T-helper 1 cell (primary cell): ENCODE measurements around the gene SRGAP1.
"Not testable (repeated sequence)": the region's sequence is repeated elsewhere in the genome, so short reads cannot be mapped to it uniquely, and the experiment has no call there.

Experiments used
- DNase-seq, 5 donors: peaks; one replicate each; pipeline ENCODE4 v3.0.0-alpha.2; 2012 to 2020

SRGAP1 gene

DNA sequence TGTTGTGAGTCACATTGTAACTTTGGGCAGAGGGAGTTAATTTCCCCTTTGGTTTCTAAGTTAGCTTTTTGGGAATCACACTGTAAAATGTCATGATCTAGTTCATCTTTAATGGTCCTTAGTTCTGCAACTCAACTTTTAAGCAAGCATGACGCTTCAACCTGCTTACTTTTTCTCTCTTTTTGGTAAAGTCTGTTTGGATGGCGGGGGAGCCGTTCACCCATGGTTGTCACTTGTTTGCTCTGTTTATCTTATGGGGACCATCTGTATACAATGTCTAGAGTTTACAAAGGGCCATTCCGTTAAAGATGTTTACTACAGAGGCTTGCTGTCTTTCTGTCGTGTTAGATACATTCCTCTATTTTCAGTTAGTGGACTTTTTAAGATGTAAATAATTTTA lies 172.0 kb downstream of the SRGAP1 start:
- no peak for DNase-seq

- DNase-seq: not testable (repeated sequence)
Measured at GRCh38 chr12:64018116-64018515, 173.6 kb downstream of the SRGAP1 start.

DNA sequence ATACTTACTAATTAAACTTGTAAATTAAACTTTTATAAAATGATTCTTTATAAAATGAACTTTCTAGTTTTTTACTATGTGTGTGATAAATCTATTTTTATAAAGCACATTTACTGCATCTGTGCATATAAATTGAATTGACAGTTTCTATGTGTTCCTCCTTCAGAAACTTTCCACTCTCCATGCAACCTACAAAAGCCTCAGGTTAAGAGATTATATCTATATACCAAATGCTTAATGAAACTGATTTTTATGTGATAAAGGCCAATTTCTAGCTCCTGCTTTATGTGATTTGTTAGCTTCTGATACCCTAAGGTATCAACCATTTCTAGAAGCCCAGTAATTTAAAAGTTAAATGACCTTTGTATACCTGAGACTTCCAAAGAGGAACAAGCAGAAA lies 174.0 kb downstream of the SRGAP1 start:
- no peak for DNase-seq

GRCh38 chr12:64019101-64019500 lies 174.6 kb downstream of the SRGAP1 start:
- no peak for DNase-seq

DNA sequence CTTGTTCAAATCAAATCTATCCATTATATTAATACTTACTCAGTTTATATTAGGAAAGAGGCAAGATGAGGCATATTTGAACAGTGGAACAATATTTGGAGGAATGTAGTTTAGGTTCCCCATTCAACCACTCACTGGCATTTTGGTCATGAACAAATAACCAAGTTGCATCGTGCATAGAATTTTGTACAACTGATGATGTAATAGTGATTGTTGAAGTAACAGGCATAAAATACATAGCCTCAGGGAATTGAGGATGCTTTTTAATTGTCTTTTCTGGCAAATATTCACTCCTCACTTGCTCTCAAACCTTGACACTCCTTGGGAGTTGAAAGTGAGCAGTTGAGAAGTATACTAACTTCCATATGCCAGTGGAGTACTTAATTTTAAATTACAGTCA lies 175.2 kb downstream of the SRGAP1 start:
- no peak for DNase-seq

GRCh38 chr12:64025174-64025958 lies 180.9 kb downstream of the SRGAP1 start:
- DNase-seq: peak in 1 of 5 donors; percentile 8

- DNase-seq: no peak
Measured at GRCh38 chr12:64027311-64027710, 182.8 kb downstream of the SRGAP1 start.

- no peak for DNase-seq
Measured at GRCh38 chr12:64028541-64028940, 184.0 kb downstream of the SRGAP1 start.

- no peak for DNase-seq
Measured at GRCh38 chr12:64029013-64029857, 184.7 kb downstream of the SRGAP1 start.

DNA sequence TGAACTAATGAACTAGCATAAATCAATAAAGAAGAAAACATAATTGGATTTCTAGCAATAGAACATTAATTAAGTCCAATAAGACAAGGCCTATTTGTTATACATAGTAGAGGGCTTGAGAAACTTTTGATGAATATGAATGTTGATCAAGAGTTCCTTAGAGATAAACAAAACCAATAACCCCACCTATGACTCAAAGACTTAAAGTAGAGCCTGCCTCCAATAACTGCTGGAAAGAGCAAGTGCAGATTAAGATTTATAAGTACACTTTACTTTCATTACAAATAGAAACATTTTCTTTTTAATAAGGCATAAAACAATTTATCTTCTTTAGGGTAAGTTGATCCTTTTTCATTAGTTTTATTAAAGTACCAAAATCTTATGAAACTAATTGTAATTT lies 185.7 kb downstream of the SRGAP1 start:
- DNase-seq: no peak

DNA sequence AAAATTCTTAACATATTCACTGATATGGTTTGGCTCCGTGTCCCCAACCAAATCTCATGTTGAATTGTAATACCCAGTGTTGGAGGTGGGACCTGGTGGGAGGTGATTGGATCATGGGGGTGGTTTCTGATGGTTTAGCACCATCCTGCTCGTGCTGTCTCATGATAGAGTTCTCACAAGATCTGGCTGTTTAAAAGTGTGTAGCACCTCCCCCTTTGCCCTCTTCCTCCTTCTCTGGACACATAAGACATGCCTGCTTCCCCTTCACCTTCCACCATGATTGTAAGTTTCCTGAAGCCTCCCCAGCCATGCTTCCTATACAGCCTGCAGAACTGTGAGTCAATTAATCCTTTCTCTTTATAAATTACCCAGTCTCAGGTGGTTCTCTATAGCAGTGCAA lies 189.6 kb downstream of the SRGAP1 start:
- not testable (repeated sequence) for DNase-seq

DNA sequence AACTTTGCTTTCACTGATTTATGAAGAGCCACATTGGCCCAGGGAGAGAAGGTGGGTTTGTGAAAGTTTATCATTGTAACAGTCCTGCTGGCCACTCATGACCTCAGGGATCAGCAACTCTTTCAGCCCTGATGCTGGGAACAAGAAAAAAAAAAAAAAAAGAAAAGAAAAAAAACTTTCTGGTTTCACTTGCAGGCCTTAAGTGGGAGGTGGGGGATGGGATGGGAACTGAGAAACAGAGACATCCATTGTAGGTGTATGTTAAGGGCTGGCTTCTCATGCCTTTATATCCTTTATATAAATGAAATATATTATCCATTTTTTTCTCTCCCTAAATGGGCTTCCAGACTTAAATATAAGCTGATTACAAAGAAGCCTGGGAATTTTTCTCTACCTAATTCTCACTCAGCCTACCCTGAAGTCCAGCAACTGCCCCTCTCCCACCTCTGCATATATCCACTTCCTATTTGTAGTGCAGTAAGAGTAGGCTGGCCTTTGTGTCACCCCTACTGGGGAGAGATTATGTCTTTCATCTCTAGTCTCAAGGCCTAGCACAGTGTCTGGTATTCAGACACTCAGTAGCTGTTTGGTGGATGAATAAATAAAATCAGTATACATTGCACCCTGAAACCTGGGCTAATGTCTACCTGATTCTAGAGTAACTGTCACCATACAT lies 190.5 kb downstream of the SRGAP1 start:
- no peak for DNase-seq

- DNase-seq: no peak
Measured at GRCh38 chr12:64036414-64036813, 191.9 kb downstream of the SRGAP1 start.

GRCh38 chr12:64039281-64039871 lies 194.9 kb downstream of the SRGAP1 start:
- DNase-seq: no peak

DNA sequence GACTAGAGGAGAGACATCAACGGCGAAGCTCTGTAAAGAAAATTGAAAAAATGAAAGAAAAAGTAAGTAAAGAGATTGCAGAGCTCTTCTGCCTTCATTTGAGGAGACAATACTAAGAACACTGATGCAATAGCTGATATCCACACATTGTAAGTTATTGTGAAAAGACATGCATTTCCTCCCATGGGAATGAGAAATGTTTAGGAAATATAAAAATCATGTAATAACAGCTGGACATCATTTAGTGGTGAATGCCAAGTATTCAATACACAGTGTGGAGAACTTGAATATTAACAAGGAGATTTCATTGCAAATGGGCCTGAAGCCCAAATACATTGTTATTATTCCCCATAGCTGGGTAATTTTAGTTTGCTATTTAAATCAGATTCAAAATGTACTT lies 198.4 kb downstream of the SRGAP1 start:
- no peak for DNase-seq

DNA sequence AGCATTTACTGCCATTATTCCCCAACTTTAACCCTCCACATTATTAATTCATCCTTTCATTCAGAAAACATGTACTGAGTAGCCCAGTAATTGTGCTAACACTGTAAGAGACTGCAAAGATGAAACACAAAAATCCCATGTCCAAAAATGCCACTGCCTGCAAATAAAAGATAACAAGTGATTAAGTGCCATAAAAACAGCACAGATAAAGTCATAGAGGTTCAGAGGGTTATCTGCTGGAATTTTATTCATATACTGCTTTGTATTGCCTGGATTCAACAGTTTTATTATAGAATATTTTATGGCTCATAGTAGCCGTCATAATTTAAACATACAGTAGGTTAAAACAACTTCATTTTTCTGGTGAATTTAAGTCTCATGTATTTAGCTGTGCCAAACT lies 199.7 kb downstream of the SRGAP1 start:
- DNase-seq: no peak

GRCh38 chr12:64051057-64051456 lies 206.6 kb downstream of the SRGAP1 start:
- no peak for DNase-seq

- no peak for DNase-seq
Measured at GRCh38 chr12:64053117-64053516, 208.6 kb downstream of the SRGAP1 start.

DNA sequence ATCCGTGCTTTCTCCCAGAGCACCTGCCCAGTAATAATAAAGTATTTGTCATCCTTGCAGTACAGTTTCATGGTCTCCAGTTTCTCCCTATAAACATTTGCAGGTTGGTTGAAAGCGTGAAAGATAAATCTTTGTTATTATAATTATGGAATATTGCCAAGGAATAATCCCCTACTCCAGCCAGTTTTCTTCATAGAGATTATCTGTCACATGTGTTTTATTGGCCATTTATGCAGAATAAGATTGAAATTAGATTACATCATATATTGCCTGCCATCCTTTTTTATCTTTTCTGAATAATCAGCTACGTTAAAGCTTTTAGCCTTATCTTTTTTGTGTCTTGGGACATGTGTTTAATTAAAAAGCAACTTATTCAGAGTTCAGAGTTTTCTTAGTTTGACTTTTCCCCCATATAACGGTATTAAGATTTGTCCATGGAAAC lies 209.6 kb downstream of the SRGAP1 start:
- no peak for DNase-seq

- DNase-seq: no peak
Measured at GRCh38 chr12:64056741-64057140, 212.2 kb downstream of the SRGAP1 start.

- no peak for DNase-seq
Measured at GRCh38 chr12:64057706-64058105, 213.2 kb downstream of the SRGAP1 start.

- no peak for DNase-seq
Measured at GRCh38 chr12:64058541-64059265, 214.2 kb downstream of the SRGAP1 start.
